Thyroid gland (tissue), 4 donors: ENCODE measurements around the gene GALNT15.

ENCODE experiments used
- CTCF ChIP-seq, 6 experiments: fragments of 200-600 bp in 3 of 6; fragments of 450-650 bp in 3 of 6; sonication (generic) in 3 of 6; IDR thresholded peaks; one replicate each; pipeline ENCODE4 v1.5.1; 2016 to 2019; ENCODE audit warnings: antibody characterized with exemption in 6 of 6, mild to moderate bottlenecking in 2 of 6, inconsistent platforms in 1 of 6, moderate library complexity in 1 of 6
- POLR2A ChIP-seq, 2 donors: fragments of 450-650 bp; IDR thresholded peaks; one replicate each; pipeline ENCODE4 v1.6.1; 2017; ENCODE audit warnings: antibody characterized with exemption in 2 of 2, mild to moderate bottlenecking in 2 of 2, moderate library complexity in 1 of 2

- TF ChIP-seq CTCF (IDR thresholded peaks at IDR 0.05) (no peak), POLR2A (IDR thresholded peaks at IDR 0.05) (no peak)
Measured at GRCh38 chr3:16262174-16262573, 87.7 kb downstream of the GALNT15 start.
